Gastroesophageal sphincter (tissue), 3 donors: ENCODE measurements around the gene SELENBP1.

Source experiments
- CTCF ChIP-seq, 4 experiments: fragments of 200-600 bp in 2 of 4; fragments of 450-650 bp in 2 of 4; sonication (generic) in 1 of 4; IDR thresholded peaks; one replicate each; pipeline ENCODE4 v1.5.1; 2017 to 2019; ENCODE audit warnings: antibody characterized with exemption in 4 of 4, mild to moderate bottlenecking in 2 of 4, moderate library complexity in 2 of 4
- POLR2AphosphoS5 ChIP-seq: sonication (generic); formaldehyde crosslinking; IDR thresholded peaks from one replicate; pipeline ENCODE4 v1.6.1; 2017; ENCODE audit warnings: antibody characterized with exemption

- TF ChIP-seq CTCF (IDR thresholded peaks at IDR 0.05), result no peak
- TF ChIP-seq POLR2AphosphoS5, result peak; percentile 62
These were observed at the start of gene SELENBP1 for GRCh38 chr1:151372058-151372934.
